ENCODE results near the gene TEKT2.

TEKT2 gene

DNA sequence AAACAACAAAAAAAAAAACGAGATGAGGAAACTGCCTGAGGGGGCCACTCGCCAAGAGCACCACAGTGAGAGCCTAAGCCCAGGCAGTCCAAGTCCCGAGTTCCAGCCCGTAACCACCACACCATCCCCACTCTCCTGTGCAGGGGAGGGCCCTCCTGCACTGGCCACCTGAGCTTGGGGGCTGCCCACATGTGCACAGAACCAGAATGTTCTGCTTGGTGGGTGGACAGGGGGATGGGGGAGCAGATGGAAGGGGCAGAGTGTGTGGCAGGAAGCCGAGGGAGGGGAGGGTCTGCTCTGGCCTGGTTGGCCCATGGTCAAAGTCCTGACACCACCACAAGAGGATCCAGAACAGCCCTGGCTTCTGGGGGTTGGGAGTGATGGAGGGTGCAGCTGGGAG lies 22.4 kb downstream of the TEKT2 start:
- TF ChIP-seq, protein P1, sequence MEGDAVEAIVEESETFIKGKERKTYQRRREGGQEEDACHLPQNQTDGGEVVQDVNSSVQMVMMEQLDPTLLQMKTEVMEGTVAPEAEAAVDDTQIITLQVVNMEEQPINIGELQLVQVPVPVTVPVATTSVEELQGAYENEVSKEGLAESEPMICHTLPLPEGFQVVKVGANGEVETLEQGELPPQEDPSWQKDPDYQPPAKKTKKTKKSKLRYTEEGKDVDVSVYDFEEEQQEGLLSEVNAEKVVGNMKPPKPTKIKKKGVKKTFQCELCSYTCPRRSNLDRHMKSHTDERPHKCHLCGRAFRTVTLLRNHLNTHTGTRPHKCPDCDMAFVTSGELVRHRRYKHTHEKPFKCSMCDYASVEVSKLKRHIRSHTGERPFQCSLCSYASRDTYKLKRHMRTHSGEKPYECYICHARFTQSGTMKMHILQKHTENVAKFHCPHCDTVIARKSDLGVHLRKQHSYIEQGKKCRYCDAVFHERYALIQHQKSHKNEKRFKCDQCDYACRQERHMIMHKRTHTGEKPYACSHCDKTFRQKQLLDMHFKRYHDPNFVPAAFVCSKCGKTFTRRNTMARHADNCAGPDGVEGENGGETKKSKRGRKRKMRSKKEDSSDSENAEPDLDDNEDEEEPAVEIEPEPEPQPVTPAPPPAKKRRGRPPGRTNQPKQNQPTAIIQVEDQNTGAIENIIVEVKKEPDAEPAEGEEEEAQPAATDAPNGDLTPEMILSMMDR (IDR thresholded peaks at IDR 0.05; ENCODE audit: low read depth, low read length): no peak
- H3K4me3 ChIP-seq (ENCODE audit: low read depth, low read length): no peak overlapping the region

DNA sequence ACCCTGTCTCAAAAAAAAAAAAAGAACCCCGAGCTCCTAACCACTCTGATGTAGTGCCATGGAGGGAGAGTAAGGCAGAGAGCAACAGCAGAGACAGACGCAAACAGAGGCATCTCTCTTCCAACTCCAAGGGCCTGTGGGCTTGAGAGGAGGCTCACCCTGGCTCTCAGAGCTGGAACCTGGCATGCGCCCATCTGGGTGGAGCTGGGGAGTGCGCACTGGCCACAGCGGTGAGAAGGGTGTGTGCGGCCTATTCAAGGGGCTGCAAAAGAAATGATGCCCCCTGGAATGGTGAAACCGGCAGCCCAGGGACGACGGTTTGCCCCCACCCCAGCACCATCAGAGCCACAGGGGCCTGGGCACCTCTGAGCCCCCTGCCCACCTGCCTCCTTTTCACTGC lies 23.5 kb downstream of the TEKT2 start:
- H3K4me3 ChIP-seq (ENCODE audit: low read depth, low read length): no peak overlapping the region
- TF ChIP-seq, protein P1 (IDR thresholded peaks at IDR 0.05; ENCODE audit: low read depth, low read length): no peak

DNA sequence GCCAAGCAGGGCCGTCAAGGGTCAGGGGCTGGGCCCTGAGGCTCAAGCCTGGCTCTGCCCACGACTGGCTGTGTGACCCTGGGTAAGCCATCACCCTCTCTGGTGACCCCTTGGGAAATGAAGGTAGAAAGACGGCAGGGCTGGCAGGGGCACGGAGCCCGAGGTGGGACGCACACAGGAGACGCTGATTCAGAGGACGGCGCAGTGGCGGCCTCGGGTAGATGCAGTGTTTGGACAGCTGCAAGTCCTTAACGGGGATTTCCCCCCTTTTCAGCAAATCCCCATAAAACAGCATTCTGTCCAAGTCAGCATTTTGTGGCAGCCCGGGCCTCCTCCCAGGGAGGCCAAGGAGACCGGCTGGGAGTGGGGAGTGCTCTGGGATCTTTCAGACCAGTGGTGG lies 24.4 kb downstream of the TEKT2 start:
- TF ChIP-seq, protein P1 (IDR thresholded peaks at IDR 0.05; ENCODE audit: low read depth, low read length): no peak
- H3K4me3 ChIP-seq (ENCODE audit: low read depth, low read length): no peak overlapping the region

DNA sequence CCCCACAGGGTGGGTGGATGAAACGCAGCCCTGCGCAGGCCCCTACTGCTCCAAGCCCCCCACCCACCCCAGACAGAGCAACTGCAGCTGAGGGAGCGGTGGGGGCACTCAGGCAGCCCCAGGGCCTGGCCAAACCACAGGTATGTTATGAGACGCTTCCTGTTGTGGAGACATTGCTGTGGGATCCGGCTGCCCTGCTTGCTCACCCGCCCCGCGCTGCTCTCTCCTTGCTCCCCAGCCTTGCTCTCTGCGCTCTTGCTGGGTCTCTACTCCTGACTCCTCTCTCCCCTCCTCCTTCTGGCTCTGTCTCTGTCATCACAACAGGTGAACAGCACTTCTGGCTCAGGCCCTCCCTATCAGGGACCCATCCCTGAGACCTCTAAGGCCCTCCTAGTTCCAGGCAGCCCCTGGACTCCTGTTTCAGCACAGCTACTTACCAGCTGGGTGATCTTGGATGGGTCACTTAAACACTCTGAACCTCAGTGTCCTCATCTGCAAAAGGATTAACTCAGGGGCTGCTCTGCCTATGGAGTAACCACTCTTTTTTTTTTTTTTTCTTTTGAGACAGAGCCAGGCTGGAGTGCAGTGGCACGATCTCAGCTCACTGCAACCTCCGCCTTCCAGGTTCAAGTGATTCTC lies 25.3 kb downstream of the TEKT2 start:
- H3K4me3 ChIP-seq (ENCODE audit: low read depth, low read length): no peak overlapping the region
- TF ChIP-seq, protein P1 (IDR thresholded peaks at IDR 0.05; ENCODE audit: low read depth, low read length): no peak

DNA sequence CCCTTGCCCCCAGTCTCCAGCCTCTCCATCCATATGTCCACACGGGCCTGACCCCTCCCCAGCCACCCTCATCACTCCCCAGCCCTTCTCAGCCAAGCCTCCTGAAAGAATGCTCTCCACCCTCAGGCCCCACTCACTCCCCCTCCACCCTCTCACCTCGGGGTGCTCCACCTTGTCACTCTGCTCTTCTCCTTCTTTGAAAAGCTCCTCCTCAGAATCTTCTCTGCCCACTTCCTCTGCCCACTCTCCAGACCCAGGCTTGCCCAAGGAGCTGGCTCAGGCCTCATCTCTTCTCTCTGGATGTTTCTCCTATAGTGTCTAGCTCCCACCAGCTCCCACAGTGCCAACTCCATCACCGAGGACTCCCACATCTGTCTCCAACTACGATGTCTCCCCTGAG lies 27.3 kb downstream of the TEKT2 start:
- TF ChIP-seq, protein P1 (IDR thresholded peaks at IDR 0.05; ENCODE audit: low read depth, low read length): no peak
- no peak overlapping the region for H3K4me3 ChIP-seq (ENCODE audit: low read depth, low read length)

DNA sequence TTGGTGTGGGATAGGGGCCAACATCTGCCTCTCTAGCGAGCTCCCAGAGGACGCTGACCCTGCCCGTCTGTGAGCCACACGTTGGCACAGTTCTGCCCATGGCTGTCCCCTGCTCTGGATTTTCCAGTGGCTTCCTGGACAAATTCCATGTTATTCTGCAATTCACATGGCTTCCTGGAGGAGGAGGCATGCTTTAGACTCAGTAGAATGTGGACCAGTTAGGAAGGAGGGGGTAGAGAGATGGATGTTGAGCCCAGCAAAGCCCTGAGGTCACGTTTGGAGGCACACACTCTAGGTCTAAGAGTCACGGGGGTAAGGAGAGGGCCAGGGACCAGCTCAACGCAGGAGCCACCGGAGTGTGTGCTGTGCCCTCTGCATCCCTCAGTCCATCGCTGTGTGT lies 28.9 kb downstream of the TEKT2 start:
- TF ChIP-seq, protein P1 (IDR thresholded peaks at IDR 0.05; ENCODE audit: low read depth, low read length): no peak
- H3K4me3 ChIP-seq (ENCODE audit: low read depth, low read length): no peak overlapping the region

DNA sequence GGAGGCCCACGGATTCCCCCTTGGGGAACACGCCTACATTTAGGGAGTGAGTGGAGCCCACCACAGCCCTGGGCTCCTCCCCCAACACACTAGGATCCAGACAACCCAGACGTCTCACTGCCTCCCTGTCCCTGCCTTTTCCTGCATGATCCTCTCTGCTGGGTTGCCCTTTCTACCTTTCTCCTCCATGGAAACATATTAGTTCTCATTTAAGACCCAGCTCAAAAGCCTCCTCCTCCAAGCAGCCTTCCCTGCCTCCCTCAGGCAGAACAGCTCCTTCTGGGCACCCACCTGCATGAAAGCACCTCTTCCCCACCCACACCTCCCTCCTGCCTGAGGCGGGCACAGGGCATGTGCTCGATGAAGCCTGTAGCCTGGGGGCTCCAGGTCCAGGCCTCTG lies 30.5 kb downstream of the TEKT2 start:
- no peak overlapping the region for H3K4me3 ChIP-seq (ENCODE audit: low read depth, low read length)
- TF ChIP-seq, protein P1 (IDR thresholded peaks at IDR 0.05; ENCODE audit: low read depth, low read length): no peak
